ENCODE data around the gene RAB3IL1. TPM values are rescaled to one million over a fixed set of nuclear protein-coding genes. Genes with fewer than 3 reads are reported as not detected.

The RAB3IL1 gene
- total and polyA plus RNA-seq, 2 of the 13 experiments (the other 11 are each of a cell fraction or from before 2014, with no cell fraction given): 1.2 to 2.0 TPM

- TF ChIP-seq SYNCRIP (IDR thresholded peaks at IDR 0.05; ENCODE audit: insufficient read depth, low read depth, low read length): no peak
- TF ChIP-seq MTERF4 (CRISPR knock-in tag; IDR thresholded peaks at IDR 0.05): peak; percentile 71; the same call in 1 of the 2 replicates
- no peak for TF ChIP-seq MBD4 (IDR thresholded peaks at IDR 0.05; ENCODE audit: borderline replicate concordance, low read length)
- TF ChIP-seq ZBTB21 (CRISPR knock-in tag; IDR thresholded peaks at IDR 0.05): no peak
- TF ChIP-seq E2F1 (CRISPR knock-in tag; IDR thresholded peaks at IDR 0.05): no peak
- peak; percentile 69 for TF ChIP-seq ZBTB37 (CRISPR knock-in tag; IDR thresholded peaks at IDR 0.05)
- TF ChIP-seq ZFP91 (CRISPR knock-in tag; IDR thresholded peaks at IDR 0.05; ENCODE audit: borderline replicate concordance): peak; percentile 73; the same call in 1 of the 2 replicates
- peak; percentile 70; the same call in 1 of the 2 replicates for TF ChIP-seq RNF2 (conservative IDR thresholded peaks at IDR 0.05; ENCODE audit: low read depth)
- peak; percentile 56; the same call in 1 of the 2 replicates for TF ChIP-seq ZNF564 (CRISPR knock-in tag; IDR thresholded peaks at IDR 0.05)
- no peak for TF ChIP-seq SOX13 (IDR thresholded peaks at IDR 0.05)
- TF ChIP-seq SOX13 (CRISPR knock-in tag; conservative IDR thresholded peaks at IDR 0.05 in 1 of 2, IDR thresholded peaks at IDR 0.05 in 1 of 2): peak in 1 of 2 experiments; percentile 62; a peak in 2 of 4 replicates
- 0 out of 2 replicates have a peak, but pooled peaks have one; percentile 46 for TF ChIP-seq FOXK2 (IDR thresholded peaks at IDR 0.05)
- no peak; the same call in 1 of the 2 replicates for TF ChIP-seq ZNF691 (CRISPR knock-in tag; IDR thresholded peaks at IDR 0.05; ENCODE audit: borderline replicate concordance, low read depth)
- no peak for TF ChIP-seq GTF2F1 (IDR thresholded peaks at IDR 0.05; ENCODE audit: low read length)
- peak; percentile 27; the same call in 1 of the 2 replicates for TF ChIP-seq MIER3 (CRISPR knock-in tag; IDR thresholded peaks at IDR 0.05; ENCODE audit: borderline replicate concordance)
- no peak for TF ChIP-seq ZNF414 (CRISPR knock-in tag; IDR thresholded peaks at IDR 0.05)
- TF ChIP-seq ZNF772 (CRISPR knock-in tag; IDR thresholded peaks at IDR 0.05): peak; percentile 27; the same call in 1 of the 2 replicates
- TF ChIP-seq ZNF740 (CRISPR knock-in tag; IDR thresholded peaks at IDR 0.05): peak; percentile 77; the same call in 1 of the 2 replicates
- TF ChIP-seq GABPB1 (CRISPR knock-in tag; IDR thresholded peaks at IDR 0.05): peak; percentile 37; the same call in 1 of the 2 replicates
- peak; percentile 51; the same call in 1 of the 2 replicates for TF ChIP-seq IRF2 (CRISPR knock-in tag; IDR thresholded peaks at IDR 0.05)
- no peak for TF ChIP-seq ZBTB7A (CRISPR knock-in tag; IDR thresholded peaks at IDR 0.05)
- TF ChIP-seq DNMT1 (CRISPR knock-in tag; IDR thresholded peaks at IDR 0.05): no peak
These were observed 6.0 kb upstream of the RAB3IL1 start (continued) for GRCh38 chr11:61923166-61924063.
